SK-N-SH (cell line): Measurements from ENCODE around the gene RAC2. TPM values are rescaled to one million over a fixed set of nuclear protein-coding genes. Genes with fewer than 3 reads are reported as not detected.

Experiments used
- CTCF ChIA-PET: fragments of 300-600, 350-600 bp; formaldehyde crosslinking; extraction: SDS; loops from one replicate; lab custom pipeline; 2021; lab: Yijun Ruan, JAX
- POLR2A ChIA-PET: fragments of 350-600 bp; sonication (Branson Sonifier 250); formaldehyde crosslinking; extraction: SDS; loops from one replicate; lab custom pipeline; 2020; ENCODE audit warnings: antibody characterized with exemption, inconsistent platforms; lab: Yijun Ruan, JAX
- DNase-seq: peaks from one replicate; pipeline ENCODE4 v3.0.0; 2012
- H2AFZ ChIP-seq: fragments of 200-600 bp; sonication (generic); 2 replicates; pipeline ENCODE4 v1.8.1; 2016; ENCODE audit warnings: antibody characterized with exemption, mild to moderate bottlenecking, low read depth
- H3F3A ChIP-seq: fragments of 200-600 bp; sonication (generic); replicated peaks from 2 replicates; pipeline ENCODE3; 2016; ENCODE audit warnings: antibody characterized with exemption, mild to moderate bottlenecking; ENCODE audit not compliant: insufficient read depth
- H3K27ac ChIP-seq, 2 experiments: fragments of 200-500 bp in 1 of 2; fragments of 200-600 bp in 1 of 2; sonication (Bioruptor generic) in 1 of 2; sonication (generic), shearing (Covaris generic) in 1 of 2; 2 replicates each; pipeline versions ENCODE4 v1.5.1 to v1.6.1; 2014 to 2016; ENCODE audit warnings: low read depth in 2 of 2, inconsistent platforms in 1 of 2, low read length in 1 of 2, mild to moderate bottlenecking in 1 of 2, mixed read lengths in 1 of 2
- H3K27me3 ChIP-seq: fragments of 200-600 bp; sonication (generic), shearing (Covaris generic); 2 replicates; pipeline ENCODE4 v1.6.1; 2016; ENCODE audit warnings: mixed run types; ENCODE audit not compliant: insufficient read depth
- H3K36me3 ChIP-seq, 2 experiments: fragments of 200-500 bp in 1 of 2; fragments of 200-600 bp in 1 of 2; sonication (Bioruptor generic) in 1 of 2; sonication (generic) in 1 of 2; replicated peaks in 1 of 2; 2 replicates each; pipeline versions ENCODE3 to v1.5.1; 2014 to 2016; ENCODE audit warnings: low read length in 1 of 2, mild to moderate bottlenecking in 1 of 2; ENCODE audit not compliant: insufficient read depth in 2 of 2, control insufficient read depth in 1 of 2
- H3K4me1 ChIP-seq, 2 experiments: fragments of 200-500 bp in 1 of 2; fragments of 200-600 bp in 1 of 2; sonication (Bioruptor generic) in 1 of 2; sonication (generic), shearing (Covaris generic) in 1 of 2; 2 replicates each; pipeline versions ENCODE4 v1.5.1 to v1.6.1; 2014 to 2016; ENCODE audit warnings: low read depth in 1 of 2, low read length in 1 of 2, mixed run types in 1 of 2; ENCODE audit not compliant: insufficient read depth in 2 of 2, control insufficient read depth in 1 of 2
- H3K4me2 ChIP-seq: fragments of 200-600 bp; sonication (generic), shearing (Covaris generic); 2 replicates; pipeline ENCODE4 v1.6.1; 2017; ENCODE audit warnings: mixed run types
- H3K4me3 ChIP-seq, 2 experiments: fragments of 200-500 bp in 1 of 2; fragments of 200-600 bp in 1 of 2; sonication (Bioruptor generic) in 1 of 2; sonication (generic), shearing (Covaris generic) in 1 of 2; 2 replicates each; pipeline versions ENCODE4 v1.5.1 to v1.8.1; 2014 to 2016; ENCODE audit warnings: low read depth in 2 of 2, inconsistent platforms in 1 of 2, low read length in 1 of 2, mild to moderate bottlenecking in 1 of 2, mixed read lengths in 1 of 2, moderate library complexity in 1 of 2
- H3K79me2 ChIP-seq: fragments of 200-600 bp; sonication (generic); 2 replicates; pipeline ENCODE4 v1.8.1; 2017; ENCODE audit warnings: mild to moderate bottlenecking; ENCODE audit not compliant: insufficient read depth
- H3K9ac ChIP-seq: fragments of 200-600 bp; sonication (generic); 2 replicates; pipeline ENCODE4 v1.6.1; 2017; ENCODE audit warnings: mixed run types
- H3K9me2 ChIP-seq: fragments of 200-600 bp; sonication (generic); 2 replicates; pipeline ENCODE4 v1.6.1; 2017; ENCODE audit warnings: mixed run types
- H3K9me3 ChIP-seq: fragments of 200-600 bp; sonication (generic); 2 replicates; pipeline ENCODE4 v1.6.1; 2017; ENCODE audit warnings: mixed run types, mild to moderate bottlenecking, moderate library complexity
- H4K20me1 ChIP-seq: fragments of 200-600 bp; sonication (generic); 2 replicates; pipeline ENCODE4 v1.6.1; 2017; ENCODE audit warnings: mild to moderate bottlenecking, mixed run types; ENCODE audit not compliant: insufficient read depth
- CHD2 ChIP-seq: fragments of 150-350 bp; IDR thresholded peaks from 2 replicates; pipeline ENCODE4 v1.6.1; 2018; ENCODE audit warnings: low read length; ENCODE audit not compliant: partially characterized antibody
- ELF1 ChIP-seq: IDR thresholded peaks from 2 replicates; pipeline ENCODE4 v1.4.0; 2012
- EZH2phosphoT487 ChIP-seq: fragments of 200-600 bp; sonication (generic); IDR thresholded peaks from 2 replicates; pipeline ENCODE4 v1.6.1; 2017; ENCODE audit warnings: low read depth, mixed run types, mild to moderate bottlenecking, antibody characterized with exemption, moderate library complexity, borderline replicate concordance
- MXI1 ChIP-seq: IDR thresholded peaks from 2 replicates; pipeline ENCODE4 v1.6.1; 2012; ENCODE audit warnings: mild to moderate bottlenecking, low read depth, low read length, improper control_type of control experiment
- NFIC ChIP-seq: IDR thresholded peaks from 2 replicates; pipeline ENCODE4 v1.4.0; 2012; ENCODE audit warnings: borderline replicate concordance
- POLR2AphosphoS5 ChIP-seq: IDR thresholded peaks from 2 replicates; pipeline ENCODE4 v1.6.1; 2012; ENCODE audit warnings: low read depth, low read length
- RAD21 ChIP-seq: IDR thresholded peaks from 2 replicates; pipeline ENCODE4 v1.6.1; 2012; ENCODE audit warnings: mild to moderate bottlenecking, low read length
- RFX5 ChIP-seq: IDR thresholded peaks from 2 replicates; pipeline ENCODE4 v1.6.1; 2012; ENCODE audit warnings: mild to moderate bottlenecking, improper control_type of control experiment, low read length
- RXRA ChIP-seq: IDR thresholded peaks from 2 replicates; pipeline ENCODE4 v1.4.0; 2012; ENCODE audit warnings: low read depth, mild to moderate bottlenecking, borderline replicate concordance
- SIN3A ChIP-seq: IDR thresholded peaks from 2 replicates; pipeline ENCODE4 v1.6.1; 2012; ENCODE audit warnings: low read depth, mild to moderate bottlenecking, low read length, moderate library complexity, borderline replicate concordance
- TAF1 ChIP-seq: IDR thresholded peaks from 2 replicates; pipeline ENCODE4 v1.6.1; 2012; ENCODE audit warnings: low read depth, mild to moderate bottlenecking, low read length, moderate library complexity, borderline replicate concordance
- TEAD4 ChIP-seq: IDR thresholded peaks from 2 replicates; pipeline ENCODE4 v1.4.0; 2012; ENCODE audit warnings: mild to moderate bottlenecking, borderline replicate concordance; ENCODE audit not compliant: insufficient read depth
- YY1 ChIP-seq: IDR thresholded peaks from 2 replicates; pipeline ENCODE4 v1.4.0; 2012; ENCODE audit warnings: low read depth, mild to moderate bottlenecking
- WGBS: methylation state at CpG from one replicate; pipeline ENCODE4 v1.1.6; 2017; ENCODE audit warnings: low lambda C conversion rate; 5-methylcytosine and 5-hydroxymethylcytosine counted together
- polyA plus RNA-seq, 3 experiments: library from polyadenylated mRNA; depleted of rRNA; stranded (reverse); fragments of >200 nt; gene quantifications; 2 replicates each; pipeline ENCODE4 v1.2.3, GENCODE V29; 2012
- TF ChIP-seq, protein P1 (sequence below): fragments of 150-350 bp; IDR thresholded peaks from 2 replicates; pipeline ENCODE4 v1.6.1; 2016; ENCODE audit warnings: mild to moderate bottlenecking, low read depth, low read length
- TF ChIP-seq, protein P2 (sequence below): fragments of 150-350 bp; IDR thresholded peaks from 2 replicates; pipeline ENCODE4 v1.6.1; 2017; ENCODE audit warnings: antibody characterized with exemption, low read length, low read depth, borderline replicate concordance
- TF ChIP-seq, protein P3 (sequence below): IDR thresholded peaks from 2 replicates; pipeline ENCODE4 v1.4.0; 2012; ENCODE audit warnings: low read depth

RAC2 gene
- polyA plus RNA-seq, 1 of the 3 experiments (the other 2 are of a cell fraction) = 29.9 TPM

DNA sequence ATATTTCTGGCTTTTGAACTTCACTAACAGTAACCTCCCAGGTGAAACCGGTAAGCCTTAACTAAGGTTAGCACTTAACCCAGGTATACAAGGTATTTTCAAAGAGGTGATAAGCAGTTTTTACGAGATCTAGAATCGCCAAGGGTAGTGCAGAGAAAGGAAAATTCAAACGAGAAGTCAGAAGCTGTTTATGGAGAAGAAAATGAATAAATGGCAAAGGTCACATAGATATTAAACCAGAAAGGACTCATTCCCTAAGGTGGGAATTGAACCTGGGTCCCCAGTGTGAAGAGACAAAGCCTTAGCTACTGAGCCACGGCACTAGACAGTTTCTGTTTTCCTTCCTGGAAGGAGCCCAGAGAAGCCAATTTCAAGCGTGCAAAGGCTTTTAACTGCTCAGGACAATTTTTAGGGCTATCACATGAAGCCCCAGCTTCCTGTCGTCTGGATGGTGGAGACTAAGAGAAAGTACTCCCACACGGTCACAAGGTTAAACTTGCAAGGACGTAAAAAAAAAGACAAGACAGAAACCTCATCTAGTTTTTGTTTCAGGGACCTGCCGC is 50.4 kb downstream of the RAC2 start (continued):
- no peak for TF ChIP-seq POLR2AphosphoS5
- TF ChIP-seq SIN3A = no peak
- no peak for TF ChIP-seq ELF1
- TF ChIP-seq YY1 = no peak

DNA sequence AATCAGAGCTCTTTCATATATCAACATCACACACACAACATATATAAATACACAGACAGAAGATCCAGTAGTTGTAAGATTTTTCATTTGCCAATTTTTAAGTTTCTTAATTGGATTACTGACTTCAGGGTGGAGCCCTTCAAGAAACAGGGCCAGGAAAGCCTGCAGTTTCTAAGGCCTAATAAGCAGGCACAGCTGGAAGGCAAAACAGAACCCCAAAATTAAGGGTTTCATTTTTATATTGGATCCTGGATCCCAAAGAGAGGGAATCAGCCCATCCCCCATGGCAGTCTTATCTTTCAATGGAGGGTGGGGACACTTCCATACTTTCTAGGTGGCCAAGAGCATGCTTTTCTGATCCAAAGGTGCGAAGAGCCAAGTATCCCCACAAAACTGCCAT is 51.3 kb downstream of the RAC2 start:
- no peaks in the 10 kb centered on the region for H3K9me2 ChIP-seq
- H3K4me3 ChIP-seq = no peak overlapping the region
- H3K36me3 ChIP-seq = no peaks in the 10 kb centered on the region
- no peak overlapping the region for H3K4me2 ChIP-seq
- ChIA-PET POLR2A (no interaction called here), CTCF (interaction anchor here (0.7 to 1.1 kb wide), 3 partner anchors 26 to 124 kb away, joined by 3 to 5 read pairs (median 3); no protein-coding TSS in a partner anchor)
- TF ChIP-seq, protein P1, sequence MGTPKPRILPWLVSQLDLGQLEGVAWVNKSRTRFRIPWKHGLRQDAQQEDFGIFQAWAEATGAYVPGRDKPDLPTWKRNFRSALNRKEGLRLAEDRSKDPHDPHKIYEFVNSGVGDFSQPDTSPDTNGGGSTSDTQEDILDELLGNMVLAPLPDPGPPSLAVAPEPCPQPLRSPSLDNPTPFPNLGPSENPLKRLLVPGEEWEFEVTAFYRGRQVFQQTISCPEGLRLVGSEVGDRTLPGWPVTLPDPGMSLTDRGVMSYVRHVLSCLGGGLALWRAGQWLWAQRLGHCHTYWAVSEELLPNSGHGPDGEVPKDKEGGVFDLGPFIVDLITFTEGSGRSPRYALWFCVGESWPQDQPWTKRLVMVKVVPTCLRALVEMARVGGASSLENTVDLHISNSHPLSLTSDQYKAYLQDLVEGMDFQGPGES = no peak
- TF ChIP-seq, protein P2, sequence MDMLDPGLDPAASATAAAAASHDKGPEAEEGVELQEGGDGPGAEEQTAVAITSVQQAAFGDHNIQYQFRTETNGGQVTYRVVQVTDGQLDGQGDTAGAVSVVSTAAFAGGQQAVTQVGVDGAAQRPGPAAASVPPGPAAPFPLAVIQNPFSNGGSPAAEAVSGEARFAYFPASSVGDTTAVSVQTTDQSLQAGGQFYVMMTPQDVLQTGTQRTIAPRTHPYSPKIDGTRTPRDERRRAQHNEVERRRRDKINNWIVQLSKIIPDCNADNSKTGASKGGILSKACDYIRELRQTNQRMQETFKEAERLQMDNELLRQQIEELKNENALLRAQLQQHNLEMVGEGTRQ = no peak
- no peak for TF ChIP-seq MXI1
- TF ChIP-seq RAD21 = no peak
- TF ChIP-seq, protein P3, sequence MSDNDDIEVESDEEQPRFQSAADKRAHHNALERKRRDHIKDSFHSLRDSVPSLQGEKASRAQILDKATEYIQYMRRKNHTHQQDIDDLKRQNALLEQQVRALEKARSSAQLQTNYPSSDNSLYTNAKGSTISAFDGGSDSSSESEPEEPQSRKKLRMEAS = no peak
- TF ChIP-seq RFX5 = no peak
- no peak for TF ChIP-seq EZH2phosphoT487
- TF ChIP-seq NFIC = no peak
- no peak for TF ChIP-seq TEAD4
- no peak for TF ChIP-seq TAF1
- TF ChIP-seq CHD2 = no peak
- no peak for TF ChIP-seq RXRA
- H2AFZ ChIP-seq = no peak overlapping the region
- no peaks in the 10 kb centered on the region for H3K9me3 ChIP-seq
- H3F3A ChIP-seq = peaks cover 44% of the 10 kb centered on the region
- H3K4me1 ChIP-seq = peaks cover 33 to 35% of the 10 kb centered on the region in 2 experiments
- H3K27ac ChIP-seq = no peak overlapping the region
- H3K27me3 ChIP-seq = no peaks in the 10 kb centered on the region
- H3K9ac ChIP-seq = no peak overlapping the region
- H4K20me1 ChIP-seq = no peaks in the 10 kb centered on the region
- 89% methylated on average over 1 of the region's 1 CpG for WGBS
- DNase-seq = no peak
- no peaks in the 10 kb centered on the region for H3K79me2 ChIP-seq
